GM06990 (cell line): ENCODE results near the gene NCOA6.

Experiments used
- DNase-seq: peaks from one replicate; pipeline ENCODE4 v3.0.0-alpha.2; 2011; ENCODE audit not compliant: insufficient read length; ENCODE audit errors: extremely low read depth
- H3K27me3 ChIP-seq: replicated peaks from 2 replicates; pipeline ENCODE4 v1.6.0; 2011; ENCODE audit warnings: low read length; ENCODE audit not compliant: control insufficient read depth, insufficient read depth
- H3K36me3 ChIP-seq: 2 replicates; pipeline ENCODE4 v1.5.1; 2011; ENCODE audit warnings: low read length; ENCODE audit not compliant: control insufficient read depth, insufficient read depth
- H3K4me3 ChIP-seq: replicated peaks from 2 replicates; pipeline ENCODE4 v1.5.1; 2011; ENCODE audit warnings: low read depth, mild to moderate bottlenecking, control low read depth, low read length
- TF ChIP-seq, protein P1 (sequence below): IDR thresholded peaks from 2 replicates; pipeline ENCODE4 v1.5.1; 2011; ENCODE audit warnings: low read length, control low read depth, mild to moderate bottlenecking, inconsistent platforms; ENCODE audit not compliant: insufficient read depth, poor library complexity, severe bottlenecking

NCOA6 gene

DNA sequence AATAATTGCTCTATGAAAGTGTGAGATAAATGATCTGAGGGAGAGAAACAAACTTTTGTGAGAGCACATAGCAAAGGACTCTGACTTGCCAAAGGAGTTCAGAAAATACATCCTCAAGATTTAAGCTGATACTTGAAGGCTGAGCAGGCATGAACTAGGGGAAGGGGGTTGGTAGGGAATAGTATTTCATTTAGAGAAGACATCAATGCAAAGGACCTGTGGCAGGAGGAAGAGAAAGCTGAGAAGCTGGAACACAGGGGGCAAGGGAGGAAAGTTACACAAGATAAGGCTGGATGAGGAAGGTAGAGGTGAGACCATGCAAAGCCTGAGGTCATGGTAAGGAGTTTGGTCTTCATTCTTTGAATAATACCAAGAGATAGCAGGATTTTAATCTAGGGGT, 50.6 kb downstream of the NCOA6 start:
- TF ChIP-seq, protein P1, sequence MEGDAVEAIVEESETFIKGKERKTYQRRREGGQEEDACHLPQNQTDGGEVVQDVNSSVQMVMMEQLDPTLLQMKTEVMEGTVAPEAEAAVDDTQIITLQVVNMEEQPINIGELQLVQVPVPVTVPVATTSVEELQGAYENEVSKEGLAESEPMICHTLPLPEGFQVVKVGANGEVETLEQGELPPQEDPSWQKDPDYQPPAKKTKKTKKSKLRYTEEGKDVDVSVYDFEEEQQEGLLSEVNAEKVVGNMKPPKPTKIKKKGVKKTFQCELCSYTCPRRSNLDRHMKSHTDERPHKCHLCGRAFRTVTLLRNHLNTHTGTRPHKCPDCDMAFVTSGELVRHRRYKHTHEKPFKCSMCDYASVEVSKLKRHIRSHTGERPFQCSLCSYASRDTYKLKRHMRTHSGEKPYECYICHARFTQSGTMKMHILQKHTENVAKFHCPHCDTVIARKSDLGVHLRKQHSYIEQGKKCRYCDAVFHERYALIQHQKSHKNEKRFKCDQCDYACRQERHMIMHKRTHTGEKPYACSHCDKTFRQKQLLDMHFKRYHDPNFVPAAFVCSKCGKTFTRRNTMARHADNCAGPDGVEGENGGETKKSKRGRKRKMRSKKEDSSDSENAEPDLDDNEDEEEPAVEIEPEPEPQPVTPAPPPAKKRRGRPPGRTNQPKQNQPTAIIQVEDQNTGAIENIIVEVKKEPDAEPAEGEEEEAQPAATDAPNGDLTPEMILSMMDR: no peak
- Histone ChIP-seq H3K36me3 (peaks cover 8% of the 10 kb centered on the region), H3K27me3 (no peaks in the 10 kb centered on the region), H3K4me3 (no peak overlapping the region)
- no peak for DNase-seq

GRCh38 chr20:34774449-34774848, 51.0 kb downstream of the NCOA6 start:
- H3K36me3 ChIP-seq: peaks cover 8% of the 10 kb centered on the region
- no peaks in the 10 kb centered on the region for H3K27me3 ChIP-seq
- no peak overlapping the region for H3K4me3 ChIP-seq
- TF ChIP-seq, protein P1: no peak
- no peak for DNase-seq

- H3K4me3 ChIP-seq: no peak overlapping the region
- TF ChIP-seq, protein P1: no peak
- peaks cover 8% of the 10 kb centered on the region for H3K36me3 ChIP-seq
- H3K27me3 ChIP-seq: no peaks in the 10 kb centered on the region
- DNase-seq: no peak
These were observed 51.7 kb downstream of the NCOA6 start for GRCh38 chr20:34773726-34774125.

DNA sequence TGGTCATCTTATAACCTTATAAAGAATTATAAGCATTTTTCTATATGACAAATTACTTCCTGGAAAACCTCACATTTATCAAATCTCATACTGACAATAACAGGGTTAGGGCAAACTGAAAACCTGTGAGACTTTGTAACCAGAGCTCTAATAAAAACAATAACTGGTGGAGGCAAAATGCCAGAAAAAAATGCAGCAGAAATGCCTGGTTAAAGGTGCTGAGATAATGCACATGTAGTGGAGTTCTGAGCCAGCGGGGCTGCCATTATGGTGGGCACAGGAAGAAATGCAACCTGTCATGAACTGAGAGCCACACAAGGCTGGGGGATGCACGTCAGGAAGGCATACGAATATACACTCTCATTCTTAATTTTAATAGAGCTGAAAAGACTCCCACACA, 53.0 kb downstream of the NCOA6 start:
- Histone ChIP-seq H3K36me3 (peaks cover 12% of the 10 kb centered on the region), H3K27me3 (no peaks in the 10 kb centered on the region), H3K4me3 (no peak overlapping the region)
- TF ChIP-seq, protein P1: no peak
- no peak for DNase-seq

DNA sequence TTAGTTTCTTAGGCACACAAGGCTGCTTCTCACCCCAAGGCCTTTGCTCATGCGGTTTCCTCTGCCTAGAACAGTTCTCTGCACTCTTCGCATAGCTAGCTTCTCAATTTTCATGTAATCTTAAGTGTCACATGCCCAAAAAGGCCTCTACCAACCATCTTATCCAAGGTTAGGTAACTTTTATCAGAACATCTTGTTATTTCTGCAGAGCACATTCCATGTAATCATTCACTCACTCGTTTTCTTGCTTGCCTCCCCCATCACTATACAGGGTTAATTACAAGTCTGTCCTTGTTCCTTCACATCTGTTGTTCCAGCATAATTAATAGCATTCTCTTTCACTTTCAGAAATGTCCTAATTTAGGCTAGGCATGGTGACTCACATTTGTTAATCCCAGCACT, 53.8 kb downstream of the NCOA6 start:
- Histone ChIP-seq H3K36me3 (peaks cover 13% of the 10 kb centered on the region), H3K27me3 (no peaks in the 10 kb centered on the region), H3K4me3 (no peak overlapping the region)
- no peak for DNase-seq
- TF ChIP-seq, protein P1: no peak

DNA sequence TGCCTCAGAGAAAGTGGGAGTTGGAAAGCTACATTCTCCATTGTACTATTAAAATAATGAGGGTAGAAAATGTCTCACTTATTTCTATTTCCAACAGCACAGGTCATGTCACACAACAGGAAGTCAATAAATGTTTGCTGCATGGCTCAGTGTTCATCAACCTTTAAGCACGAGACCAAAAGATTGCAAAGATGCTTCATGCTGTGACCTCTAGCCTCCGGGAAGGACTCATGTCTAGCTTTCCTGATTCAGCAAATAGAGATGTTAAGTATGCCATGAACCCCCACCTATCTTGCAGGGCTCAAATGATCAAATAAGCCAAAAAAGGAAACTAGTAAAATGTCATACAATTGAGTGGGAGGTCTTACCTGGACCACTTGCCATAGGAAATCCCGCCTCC, 57.4 kb downstream of the NCOA6 start:
- peaks cover 9% of the 10 kb centered on the region for H3K36me3 ChIP-seq

More for the DNA sequence above, 57.4 kb downstream of the NCOA6 start:
- TF ChIP-seq, protein P1: no peak
- H3K27me3 ChIP-seq: no peaks in the 10 kb centered on the region
- DNase-seq: no peak
- H3K4me3 ChIP-seq: no peak overlapping the region
